ENCODE data around the gene MEIOSIN.
A peak's percentile ranks its signal among the peaks of the same experiment; 100 is the strongest.

DNA sequence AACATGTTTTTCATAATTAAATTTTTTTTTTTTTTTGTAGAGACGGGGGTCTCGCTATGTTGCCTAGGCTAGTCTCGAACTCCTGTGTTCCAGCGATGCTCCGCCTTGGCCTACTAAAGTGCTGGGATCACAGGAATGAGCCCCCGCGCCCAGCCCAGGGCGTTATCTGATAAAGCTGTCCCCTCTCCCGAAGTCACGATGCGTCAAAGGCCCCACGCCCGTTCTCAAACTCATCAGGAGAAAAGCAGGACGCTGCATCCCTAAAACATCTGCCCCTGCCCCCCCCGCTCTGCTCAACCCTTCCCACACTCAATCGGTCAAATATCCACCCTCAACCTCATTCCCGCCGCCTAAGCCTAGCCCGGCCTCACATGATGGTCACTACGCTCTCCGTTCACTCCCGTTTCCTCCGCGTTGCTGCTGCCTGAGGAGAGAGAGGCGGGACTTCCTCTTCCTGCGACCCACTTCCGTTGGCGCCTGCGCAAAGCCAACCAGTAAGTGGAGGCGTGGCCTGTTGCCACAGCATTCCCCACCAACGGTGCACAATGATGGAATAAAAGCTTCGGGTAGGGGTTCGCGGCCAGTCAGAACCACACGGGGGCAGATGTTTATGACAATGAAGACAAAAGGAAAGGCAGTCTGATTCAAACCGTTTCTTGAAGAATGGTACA is 41.6 kb upstream of the MEIOSIN start, which contains the start of gene SNRPD2:
- TF ChIP-seq, protein P1, sequence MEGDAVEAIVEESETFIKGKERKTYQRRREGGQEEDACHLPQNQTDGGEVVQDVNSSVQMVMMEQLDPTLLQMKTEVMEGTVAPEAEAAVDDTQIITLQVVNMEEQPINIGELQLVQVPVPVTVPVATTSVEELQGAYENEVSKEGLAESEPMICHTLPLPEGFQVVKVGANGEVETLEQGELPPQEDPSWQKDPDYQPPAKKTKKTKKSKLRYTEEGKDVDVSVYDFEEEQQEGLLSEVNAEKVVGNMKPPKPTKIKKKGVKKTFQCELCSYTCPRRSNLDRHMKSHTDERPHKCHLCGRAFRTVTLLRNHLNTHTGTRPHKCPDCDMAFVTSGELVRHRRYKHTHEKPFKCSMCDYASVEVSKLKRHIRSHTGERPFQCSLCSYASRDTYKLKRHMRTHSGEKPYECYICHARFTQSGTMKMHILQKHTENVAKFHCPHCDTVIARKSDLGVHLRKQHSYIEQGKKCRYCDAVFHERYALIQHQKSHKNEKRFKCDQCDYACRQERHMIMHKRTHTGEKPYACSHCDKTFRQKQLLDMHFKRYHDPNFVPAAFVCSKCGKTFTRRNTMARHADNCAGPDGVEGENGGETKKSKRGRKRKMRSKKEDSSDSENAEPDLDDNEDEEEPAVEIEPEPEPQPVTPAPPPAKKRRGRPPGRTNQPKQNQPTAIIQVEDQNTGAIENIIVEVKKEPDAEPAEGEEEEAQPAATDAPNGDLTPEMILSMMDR (IDR thresholded peaks at IDR 0.05): peak in 1 of 4 experiments; percentile 13
- peak; percentile 41 to 80 for TF ChIP-seq POLR2A (IDR thresholded peaks at IDR 0.05)

Measured in uterus (tissue), 2 donors.